Activated CD4-positive, alpha-beta T cell treated with anti-CD3 and anti-CD28 coated beads, Interleukin-2, Interleukin-6, amounts not matched to agents 100 ng/mL and 50 ng/mL, durations not matched to agents 16 hours and 8 hours (primary cell): ENCODE data around the gene AKT1S1.
"Not testable (repeated sequence)": the region's sequence is repeated elsewhere in the genome, so short reads cannot be mapped to it uniquely, and the experiment has no call there.

ENCODE experiments used
- DNase-seq: peaks from one replicate; pipeline ENCODE4 v3.0.0-alpha.2; 2020

Gene AKT1S1

DNA sequence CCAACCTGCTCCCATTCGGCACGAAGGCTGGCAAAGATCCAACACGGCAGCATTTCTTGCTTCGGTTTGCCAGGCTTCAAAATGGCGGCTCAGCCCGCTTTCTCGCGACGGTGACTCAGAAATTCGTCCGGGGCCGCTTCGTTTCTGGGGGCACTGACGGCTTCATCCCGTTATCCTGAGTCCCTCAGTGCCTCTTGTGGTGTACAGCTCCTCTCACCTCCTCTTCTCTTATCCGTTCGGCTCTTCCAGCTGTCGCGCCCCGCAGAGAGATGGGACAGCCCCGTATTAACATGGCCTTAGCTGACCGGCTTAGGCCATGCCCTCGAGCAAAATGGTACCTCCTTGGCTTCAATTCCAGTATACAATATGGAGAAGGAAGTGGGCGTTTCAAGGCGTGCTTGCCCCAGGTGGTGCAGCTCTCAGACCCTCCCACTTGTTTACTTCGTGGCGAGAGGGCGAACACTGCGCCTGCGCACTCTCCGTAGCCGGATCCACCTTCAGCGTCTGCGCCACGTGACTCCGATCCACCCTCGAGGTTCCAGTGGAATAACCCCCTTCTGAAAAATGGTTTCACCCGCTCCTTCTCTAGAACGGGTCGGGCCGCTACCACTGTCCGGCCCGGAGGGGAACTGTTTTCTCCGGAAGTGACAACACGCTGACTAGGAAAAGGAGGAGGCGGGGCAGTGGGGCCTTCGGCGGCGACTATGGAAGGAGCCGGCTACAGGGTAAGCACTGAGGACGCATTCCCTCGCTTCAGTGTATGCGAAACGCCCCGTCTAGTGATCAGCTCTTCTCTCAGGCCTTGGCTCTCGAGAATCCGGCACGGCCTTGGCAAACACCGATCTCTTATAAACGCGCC is at the start of gene AKT1S1, which contains the start of gene TBC1D17:
Gene AKT1S1 (minus strand): TSS at position 336 of the 859 bp plus-strand sequence. CDS start 4,060 bp downstream, outside the sequence.
Gene TBC1D17 (plus strand): TSS at position 683 of the 859 bp plus-strand sequence. CDS start 22 bp downstream, at position 705.
- DNase-seq: peak; percentile 99

DNA sequence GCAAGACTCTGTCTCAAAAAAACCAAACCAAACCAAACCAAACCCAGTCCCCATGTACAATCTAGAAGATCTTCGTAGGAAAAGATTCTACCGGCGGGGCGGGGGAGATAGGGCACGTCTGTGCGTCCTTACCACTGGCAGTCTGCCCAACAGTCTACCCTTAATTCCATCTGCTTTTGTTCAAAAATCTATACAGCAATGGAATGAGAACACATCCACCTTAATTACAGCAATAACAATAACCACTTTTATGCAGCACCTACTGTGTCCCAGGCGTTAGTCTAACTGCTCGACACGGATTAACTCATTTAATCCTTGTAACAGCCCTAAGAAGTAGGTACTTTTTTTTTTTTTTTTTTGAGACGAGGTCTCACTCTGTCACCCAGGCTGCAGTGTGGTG is 49.4 kb upstream of the AKT1S1 start:
- no peak for DNase-seq

DNA sequence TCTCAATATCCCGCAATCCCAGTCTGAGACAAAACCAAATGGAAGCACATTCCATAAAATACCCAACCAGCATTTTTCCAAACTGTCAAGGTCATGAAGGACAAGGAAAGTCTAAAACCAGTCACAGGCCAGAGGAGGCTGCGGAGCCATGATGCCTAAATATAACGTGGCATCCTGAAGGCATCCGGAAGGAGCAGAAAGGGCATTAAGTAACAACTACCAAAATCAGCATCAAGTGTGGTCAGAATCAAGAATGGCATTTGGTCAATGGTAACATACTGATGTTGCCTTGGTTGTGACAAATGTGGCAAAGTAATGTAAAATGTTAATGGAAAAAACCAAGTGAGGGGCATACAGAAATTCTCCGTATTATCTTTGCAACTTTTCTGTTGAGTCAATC is 48.3 kb upstream of the AKT1S1 start:
- no peak for DNase-seq

DNA sequence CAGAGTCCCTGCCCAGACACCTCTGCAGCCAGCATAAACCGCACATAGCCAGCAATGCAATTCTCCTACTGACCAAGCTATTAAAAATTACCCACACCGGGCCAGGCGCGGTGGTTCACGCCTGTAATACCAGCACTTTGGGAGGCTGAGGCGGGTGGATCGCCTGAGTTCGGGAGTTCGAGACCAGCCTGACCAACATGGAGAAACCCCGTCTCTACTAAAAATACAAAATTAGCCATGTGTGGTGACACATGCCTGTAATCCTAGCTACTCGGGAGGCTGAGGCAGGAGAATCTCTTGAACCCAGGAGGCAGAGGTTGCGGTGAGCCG is 47.7 kb upstream of the AKT1S1 start:
- not testable (repeated sequence) for DNase-seq

DNA sequence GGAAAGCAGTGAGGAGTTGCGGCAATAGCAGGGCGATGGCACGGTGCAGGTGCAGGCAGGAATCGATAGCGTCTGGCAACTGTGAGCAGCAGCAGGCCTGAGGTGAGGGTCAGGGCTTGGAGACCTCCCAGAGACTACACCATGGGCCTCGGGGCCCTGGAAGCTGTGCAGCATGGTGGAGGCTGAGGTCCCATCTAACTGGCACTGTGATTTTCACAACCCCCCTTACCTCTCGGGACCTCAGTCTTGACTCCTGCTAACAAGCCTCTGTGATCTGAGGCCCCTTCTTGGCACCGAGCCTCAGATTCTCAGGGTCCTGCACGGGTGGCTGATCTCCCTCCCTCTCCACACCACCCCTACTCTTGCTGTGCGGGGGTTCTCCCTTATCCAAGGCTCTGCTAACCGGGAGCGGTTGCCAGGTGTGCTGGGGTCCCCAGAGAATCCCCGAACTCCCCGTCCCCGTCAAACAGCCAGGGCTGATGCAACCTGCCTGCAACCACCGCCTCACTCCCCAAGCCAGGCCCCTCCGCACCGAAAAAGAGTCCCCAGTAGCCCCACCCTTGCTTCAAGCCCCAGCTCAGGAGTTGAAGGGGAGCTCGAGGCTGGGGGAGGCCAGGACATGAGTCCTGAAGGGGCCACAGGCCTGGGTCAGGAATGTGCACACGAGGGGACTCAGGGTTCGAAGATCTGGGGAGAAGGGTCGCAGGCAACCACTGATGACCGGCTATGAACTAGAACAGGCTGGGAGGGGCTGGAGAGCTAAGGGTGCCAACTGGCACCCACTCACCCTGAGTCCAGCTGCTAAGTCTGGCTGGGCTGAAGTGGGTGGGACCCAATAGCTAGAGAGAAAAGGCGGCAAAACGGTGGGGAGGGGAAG is 47.1 kb upstream of the AKT1S1 start:
- DNase-seq: no peak

DNA sequence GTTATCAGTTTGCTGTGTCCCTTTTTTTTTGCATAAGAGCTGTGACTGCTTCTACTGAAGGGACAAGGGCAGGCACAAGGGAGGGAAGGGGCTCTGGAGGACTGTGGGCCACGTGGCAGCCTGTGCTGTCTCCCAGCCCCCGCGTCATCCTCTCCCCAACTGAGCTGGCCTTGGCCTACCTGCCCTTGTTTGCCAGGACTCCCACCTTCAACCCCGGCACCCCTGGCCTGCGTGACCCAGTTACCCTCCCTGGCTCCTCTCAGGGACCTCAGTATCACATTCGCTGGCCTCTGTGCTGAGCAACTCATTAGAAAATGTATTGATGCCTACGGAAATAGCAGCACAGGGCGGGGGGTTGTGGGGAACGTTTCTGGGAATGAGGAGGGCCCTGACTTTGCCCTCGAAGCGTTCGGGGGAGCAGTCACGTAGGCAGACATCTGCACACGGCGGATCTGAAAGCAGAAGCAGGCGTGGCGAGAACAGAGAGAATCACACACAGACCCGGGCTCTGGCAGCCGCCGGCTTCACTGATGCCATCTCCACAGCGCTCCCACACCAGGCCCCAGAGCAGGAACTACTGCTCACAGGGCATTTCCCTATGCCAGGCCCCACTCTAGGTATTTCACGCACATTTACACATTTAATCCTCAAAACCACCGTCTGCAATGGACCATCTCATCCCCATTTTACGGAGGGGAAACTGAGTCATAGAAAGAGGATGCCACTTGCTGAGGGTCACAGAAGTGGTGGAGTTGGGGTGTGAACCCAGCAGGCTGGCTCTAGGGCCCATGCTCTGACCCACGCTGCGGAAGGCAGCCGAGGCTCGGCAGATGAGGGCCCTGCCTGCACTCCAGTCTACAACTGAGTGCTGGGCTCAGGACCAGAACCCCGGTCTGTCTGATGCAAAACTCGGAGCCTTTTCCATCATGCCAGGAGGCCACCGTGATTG is 46.2 kb upstream of the AKT1S1 start:
- DNase-seq: no peak

DNA sequence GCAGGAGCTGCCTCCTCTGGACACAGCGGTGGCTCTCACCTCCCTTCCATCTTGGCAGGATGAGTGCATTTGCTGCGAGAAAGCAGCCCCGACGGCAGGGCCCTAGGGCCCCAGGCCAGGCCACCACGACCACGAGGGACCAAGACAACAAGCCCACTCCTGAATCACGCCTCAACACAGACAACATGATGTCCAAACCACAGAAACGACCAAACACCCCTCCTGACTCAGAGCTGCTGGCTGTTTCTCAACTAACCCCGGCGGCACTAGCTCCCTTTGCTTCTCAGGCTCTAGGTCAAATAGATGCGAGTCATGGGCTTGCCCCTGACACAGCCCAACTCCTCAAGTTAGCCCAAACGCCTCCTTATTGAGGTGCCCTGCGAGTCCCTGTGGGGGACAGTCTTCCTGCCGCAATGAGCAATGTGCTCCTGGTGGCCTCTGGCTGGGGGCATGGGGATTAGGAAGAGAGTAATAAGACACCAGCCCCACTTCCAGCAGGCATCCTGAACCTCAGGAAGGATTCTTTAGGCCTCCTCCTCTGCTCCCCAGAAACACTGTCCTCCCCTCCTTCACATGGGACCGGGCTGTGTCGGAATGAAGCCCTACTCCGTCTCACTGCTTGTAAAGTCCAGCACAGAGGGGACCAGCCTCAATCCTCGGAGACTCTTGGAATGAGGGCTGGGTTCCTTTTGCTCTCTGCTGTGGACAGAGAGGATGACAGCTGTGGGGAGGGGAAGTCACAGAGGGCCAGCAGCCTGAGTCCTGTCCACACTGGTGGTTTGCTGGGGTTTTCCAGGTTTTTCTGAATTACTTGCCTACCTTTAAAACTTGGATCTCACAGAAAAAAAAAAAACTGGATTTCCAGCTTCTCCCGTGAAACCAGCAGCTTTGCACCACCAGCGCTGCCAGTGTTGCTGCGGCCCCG is 45.0 kb upstream of the AKT1S1 start:
- DNase-seq: peak; percentile 32

DNA sequence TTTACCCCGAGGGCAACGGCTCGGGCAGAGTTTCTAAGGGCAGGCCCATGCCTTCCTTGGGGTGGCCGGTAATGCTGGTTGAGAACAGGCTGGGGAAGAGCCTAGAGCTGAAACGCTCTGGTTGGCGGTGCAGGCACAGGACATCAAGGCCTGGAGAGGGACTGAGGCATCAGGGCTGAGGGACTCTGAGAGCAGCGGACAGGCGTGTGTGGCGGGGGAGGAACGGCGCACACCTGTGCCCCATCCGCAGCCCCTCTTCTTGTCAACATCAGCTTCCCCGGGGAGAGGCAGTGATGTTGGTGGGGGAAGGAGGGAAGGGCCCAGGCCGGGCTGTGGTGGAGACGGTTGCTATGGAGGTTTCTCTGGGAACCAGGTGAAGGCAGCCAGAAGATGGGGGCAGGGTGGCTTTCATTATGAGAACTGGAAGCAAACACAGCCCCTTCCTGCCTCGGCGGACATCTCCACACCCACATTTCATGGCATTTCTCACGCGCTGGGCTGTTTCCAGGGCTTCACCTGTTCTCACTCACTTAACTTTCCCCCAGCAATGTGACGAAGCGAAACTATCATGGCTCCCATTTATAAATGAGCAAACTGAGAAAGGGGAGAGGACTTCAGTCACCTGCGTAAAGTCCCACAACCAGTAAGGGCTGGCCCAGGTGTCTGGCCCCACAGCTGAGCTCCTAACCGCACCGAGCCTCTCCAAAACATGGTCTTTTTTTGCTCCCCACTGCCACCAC is 43.6 kb upstream of the AKT1S1 start:
- DNase-seq: no peak

DNA sequence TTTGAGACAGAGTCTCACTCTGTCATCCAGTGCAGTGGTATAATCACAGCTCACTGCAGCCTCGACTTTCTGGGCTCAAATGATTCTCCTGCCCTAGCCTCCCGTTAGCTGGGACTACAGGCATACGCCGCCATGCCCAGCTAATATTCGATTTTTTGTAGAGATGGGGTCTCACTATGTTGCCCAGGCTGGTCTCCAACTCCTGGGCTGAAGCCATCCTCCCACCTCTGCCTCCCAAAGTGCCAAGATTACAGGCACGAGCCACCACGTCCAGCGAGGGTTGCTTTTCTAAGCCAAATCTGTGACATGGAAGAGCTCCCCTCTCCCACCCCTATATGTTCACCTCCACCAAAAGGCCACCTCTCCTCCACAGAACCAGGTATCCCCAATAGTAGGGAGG is 40.9 kb upstream of the AKT1S1 start:
- no peak for DNase-seq

DNA sequence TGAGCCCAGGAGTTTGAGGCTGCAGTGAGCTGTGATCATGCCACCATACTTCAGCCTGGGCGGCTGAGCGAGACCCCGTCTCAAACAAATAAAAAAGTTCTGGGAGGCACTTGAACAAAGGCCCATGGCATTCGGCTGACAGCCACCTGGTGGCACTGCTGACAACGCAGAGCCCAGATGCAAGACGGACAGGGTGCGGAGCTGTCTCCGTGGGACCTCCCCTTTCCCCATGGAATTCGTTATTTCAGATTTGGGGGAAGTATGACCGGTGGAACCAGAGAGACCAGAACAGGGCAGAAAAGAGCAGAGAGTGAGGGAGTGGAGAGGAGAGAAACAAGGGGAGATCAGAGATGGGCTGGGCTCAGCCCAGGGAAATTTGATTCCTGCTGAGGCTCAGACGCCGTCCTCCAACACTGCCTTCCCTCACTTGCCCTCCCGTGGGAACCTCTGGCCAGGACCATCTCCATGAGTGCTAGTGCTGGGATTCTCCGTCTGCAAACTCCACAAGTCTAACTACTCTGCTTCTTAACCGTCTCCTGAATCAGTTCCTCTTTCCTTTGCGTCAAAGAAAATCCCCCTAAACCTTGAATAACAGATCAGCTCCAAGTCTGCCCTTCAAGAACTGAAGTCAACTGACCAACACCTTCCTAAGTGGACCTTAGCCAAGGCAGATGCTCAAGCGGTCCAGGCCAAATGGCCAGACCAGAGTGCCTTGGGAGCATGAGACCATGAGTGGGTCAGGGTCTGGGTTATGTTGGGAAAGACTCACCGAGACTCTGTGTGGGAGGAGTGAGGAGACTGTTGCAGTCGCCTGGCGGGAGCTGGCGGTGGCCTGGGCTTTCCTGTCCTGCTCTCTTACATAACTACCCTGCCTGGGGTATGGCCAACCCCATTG is 39.9 kb upstream of the AKT1S1 start:
- DNase-seq: no peak

DNA sequence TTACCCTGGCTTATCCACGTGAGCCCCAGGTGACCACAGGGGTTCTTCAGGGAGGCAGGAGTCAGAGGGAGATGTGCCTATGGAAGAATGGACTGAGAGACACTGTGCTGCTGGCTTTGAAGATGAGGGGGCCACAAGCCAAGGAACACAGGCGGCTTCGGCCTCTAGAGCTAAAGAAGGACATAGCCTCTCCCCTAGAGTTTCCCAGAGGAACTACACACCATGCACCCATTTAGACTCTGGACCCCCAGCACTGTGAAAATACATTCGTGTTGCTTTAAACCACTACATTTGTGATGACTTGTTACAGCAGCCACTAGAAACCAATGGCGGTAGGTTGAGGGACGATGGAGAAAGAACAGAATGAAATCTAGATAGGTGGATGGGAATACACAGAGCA is 38.1 kb upstream of the AKT1S1 start:
- DNase-seq: no peak

DNA sequence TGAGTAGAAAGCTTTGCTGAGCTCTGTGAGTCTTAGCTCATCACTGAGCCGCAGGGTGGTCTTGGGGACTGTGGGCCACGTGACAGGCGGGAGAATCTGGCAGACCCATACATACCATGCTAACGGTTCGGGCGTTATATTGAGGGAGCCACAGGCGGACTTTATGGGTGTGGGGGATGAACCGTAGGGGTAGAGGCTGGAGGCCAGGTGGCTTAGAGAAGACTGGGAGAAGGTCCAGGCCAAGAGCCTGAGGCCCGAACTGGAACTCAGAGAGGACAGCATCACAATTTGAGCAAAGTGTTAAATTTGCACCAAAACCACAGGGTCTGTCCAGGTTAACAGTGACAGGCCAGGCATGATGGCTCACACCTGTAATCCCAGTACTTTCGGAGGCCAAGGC is 36.6 kb upstream of the AKT1S1 start:
- no peak for DNase-seq

DNA sequence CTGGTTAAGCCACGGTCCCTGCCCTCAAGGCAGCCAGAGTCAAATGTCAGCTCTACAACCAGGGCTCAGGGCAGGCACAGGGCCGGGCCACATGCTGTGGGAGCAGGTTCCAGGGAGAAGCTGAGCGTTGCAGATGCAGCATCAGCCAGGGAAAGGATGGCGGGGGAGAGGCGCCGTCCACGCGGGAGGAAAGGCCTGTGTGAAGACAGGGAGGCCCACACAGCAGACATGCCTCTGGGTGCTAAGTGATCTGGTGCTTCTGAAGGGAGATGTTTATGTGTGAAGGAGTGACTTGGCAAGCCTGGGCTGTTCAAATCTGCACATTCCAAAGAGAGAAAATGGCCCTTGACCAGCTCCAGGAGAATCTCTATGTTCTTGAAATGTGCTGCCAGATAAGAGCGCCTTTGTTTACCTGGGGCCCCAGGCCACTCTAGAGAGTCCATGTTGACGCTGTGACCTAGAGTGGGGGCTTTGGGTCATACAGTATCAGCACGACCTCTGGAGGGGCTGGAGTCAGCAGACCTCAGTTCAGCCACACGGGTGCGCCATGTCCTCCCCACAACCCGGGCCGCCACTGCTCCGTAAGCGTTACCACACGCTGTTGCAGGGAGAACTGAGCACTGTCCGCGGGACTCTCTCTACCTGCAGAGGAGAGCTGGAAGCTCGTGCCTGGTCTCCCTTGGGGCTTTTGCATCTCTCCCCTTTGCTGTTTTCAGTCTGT is 36.0 kb upstream of the AKT1S1 start:
- no peak for DNase-seq

DNA sequence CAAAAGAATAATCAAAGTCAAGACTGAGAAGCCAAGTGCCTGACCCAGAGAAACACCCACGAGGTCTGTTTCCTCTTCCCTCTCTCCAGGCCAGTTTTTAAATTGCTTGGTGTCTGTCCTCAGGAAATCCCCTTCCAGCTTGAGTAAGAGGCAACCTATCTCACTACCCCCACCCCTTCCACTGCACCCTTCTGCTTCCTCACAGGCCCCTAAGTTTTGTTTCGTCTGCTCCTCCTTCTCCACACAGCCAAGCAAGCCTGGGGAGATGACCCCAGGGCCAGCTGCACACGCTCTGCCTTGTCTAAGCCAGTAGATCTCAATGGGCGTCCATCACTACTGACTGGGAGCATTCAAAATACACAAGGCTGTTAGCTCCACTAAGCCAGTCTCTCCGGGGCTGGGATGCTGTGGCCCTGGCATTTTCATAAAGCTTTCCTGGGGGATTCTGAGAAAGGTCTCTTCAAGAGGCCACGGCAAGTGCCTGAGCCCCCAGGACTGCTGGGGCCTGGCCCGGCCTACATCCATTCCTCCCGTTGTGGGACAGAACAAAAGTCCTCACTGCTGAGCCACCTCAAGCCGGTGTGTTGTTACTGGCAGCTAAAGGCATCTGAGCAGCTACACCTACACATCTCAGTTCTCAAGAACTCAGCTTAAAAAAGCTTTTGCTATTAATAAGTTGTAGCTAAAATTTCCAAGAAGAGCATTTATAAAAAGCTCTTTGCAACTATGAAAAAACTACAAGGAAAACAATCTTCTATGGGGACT is 34.4 kb upstream of the AKT1S1 start:
- peak; percentile 55 for DNase-seq

DNA sequence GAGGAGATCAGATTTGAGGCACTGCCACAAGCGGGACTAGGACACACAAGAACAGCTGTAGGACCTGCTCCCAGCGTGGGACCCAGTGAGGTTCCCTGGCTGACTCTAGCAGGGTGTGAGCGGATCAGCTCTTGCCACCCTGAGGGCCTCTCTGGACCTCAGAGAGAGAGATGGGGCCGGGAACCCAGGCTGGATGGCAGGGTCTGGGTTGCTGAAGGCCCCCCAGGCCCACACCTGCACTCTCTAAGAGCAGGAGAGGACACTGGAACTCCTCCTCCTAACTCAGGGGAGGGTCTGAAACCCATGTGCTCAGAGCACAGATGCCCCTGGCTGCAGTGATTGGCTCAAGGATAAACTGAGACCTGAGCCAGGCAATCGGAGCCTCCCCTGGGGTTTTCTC is 33.0 kb upstream of the AKT1S1 start:
- DNase-seq: no peak

DNA sequence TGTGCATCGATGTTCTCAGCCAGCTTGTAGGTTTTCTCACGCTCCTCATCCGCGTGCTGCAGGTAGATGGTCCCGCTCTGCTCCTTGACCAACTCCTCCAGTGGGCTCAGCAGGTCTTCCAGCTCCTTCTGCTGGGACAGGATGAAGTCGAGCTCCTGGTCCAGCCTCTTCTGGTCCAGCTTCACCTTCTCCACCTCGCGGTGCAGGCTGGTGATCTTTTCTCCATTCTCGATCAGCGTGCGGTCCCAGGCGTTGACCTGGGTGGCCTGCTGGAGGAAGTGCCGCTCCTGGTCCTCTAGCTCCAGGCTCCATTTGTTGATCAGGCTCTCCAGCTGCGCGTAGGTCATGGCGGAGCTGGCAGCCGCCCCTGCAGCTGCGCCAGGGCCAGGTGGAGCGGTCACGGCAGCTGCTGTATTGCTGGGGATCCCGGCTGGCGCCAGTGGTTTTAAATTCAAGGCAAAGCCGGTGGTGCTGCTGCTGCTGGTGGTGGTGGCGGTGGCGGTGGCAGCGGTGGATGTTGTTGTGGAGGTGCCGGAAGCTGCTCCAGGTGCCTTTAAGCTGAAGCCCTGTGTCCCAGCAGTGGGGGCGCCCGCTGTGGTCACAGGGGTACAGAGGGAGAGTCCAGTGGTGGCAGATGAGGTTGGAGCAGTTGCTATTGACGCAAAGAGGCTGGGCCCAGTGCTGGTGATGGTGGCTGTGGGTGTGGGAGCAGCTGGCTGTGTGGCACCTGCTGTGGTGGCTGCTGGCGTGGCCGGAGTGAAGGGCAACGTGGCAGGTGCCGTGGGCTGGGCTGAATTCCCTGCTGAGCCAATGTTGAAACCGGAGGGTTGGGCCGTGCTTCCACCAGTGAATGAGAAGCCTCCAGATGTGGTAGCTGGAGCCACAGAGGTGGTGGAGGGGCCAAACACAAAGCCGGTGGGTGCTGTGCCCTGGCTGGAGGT is 31.6 kb upstream of the AKT1S1 start:
- no peak for DNase-seq
